HG03025 (cell line): ENCODE data around the gene AXL.
"Not testable (repeated sequence)": the region's sequence is repeated elsewhere in the genome, so short reads cannot be mapped to it uniquely, and the experiment has no call there.

Experiments
- ATAC-seq: cut with Tn5 transposase; IDR thresholded peaks from one replicate; pipeline ENCODE4 v1.9.1; 2021; ENCODE audit warnings: mild to moderate bottlenecking, moderate library complexity; ENCODE audit not compliant: unreplicated experiment, low FRiP score

AXL gene

GRCh38 chr19:41206456-41206855 lies 12.6 kb upstream of the AXL start:
- no peak for ATAC-seq

- ATAC-seq, result no peak
Measured at GRCh38 chr19:41206926-41207750, 11.9 kb upstream of the AXL start.

GRCh38 chr19:41214161-41214560 lies 4.9 kb upstream of the AXL start:
- no peak for ATAC-seq

GRCh38 chr19:41217741-41218140 lies 1.3 kb upstream of the AXL start:
- no peak for ATAC-seq

- no peak for ATAC-seq
Measured at GRCh38 chr19:41218249-41218614, 791 bp upstream of the AXL start.

- ATAC-seq, result no peak
Measured at GRCh38 chr19:41219924-41220567, 1.0 kb downstream of the AXL start.

- ATAC-seq, result no peak
Measured at GRCh38 chr19:41220811-41221210, 1.8 kb downstream of the AXL start.

- ATAC-seq, result no peak
Measured at GRCh38 chr19:41221514-41222205, 2.6 kb downstream of the AXL start.

- ATAC-seq, result no peak
Measured at GRCh38 chr19:41222240-41222639, 3.2 kb downstream of the AXL start.

GRCh38 chr19:41223431-41224234 lies 4.6 kb downstream of the AXL start:
- ATAC-seq, result no peak

GRCh38 chr19:41224632-41225031 lies 5.6 kb downstream of the AXL start:
- ATAC-seq, result no peak

GRCh38 chr19:41225238-41226052 lies 6.4 kb downstream of the AXL start:
- no peak for ATAC-seq

- ATAC-seq, result no peak
Measured at GRCh38 chr19:41226053-41226873, 7.2 kb downstream of the AXL start.

- no peak for ATAC-seq
Measured at GRCh38 chr19:41226874-41227390, 7.9 kb downstream of the AXL start.

GRCh38 chr19:41228486-41228885 lies 9.5 kb downstream of the AXL start:
- no peak for ATAC-seq

- not testable (repeated sequence) for ATAC-seq
Measured at GRCh38 chr19:41229338-41229737, 10.3 kb downstream of the AXL start.

GRCh38 chr19:41230067-41230857 lies 11.2 kb downstream of the AXL start:
- no peak for ATAC-seq

- ATAC-seq, result no peak
Measured at GRCh38 chr19:41232686-41233085, 13.7 kb downstream of the AXL start.
